ENCODE measurements around the gene CLDN19. TPM values are rescaled to one million over a fixed set of nuclear protein-coding genes. Genes with fewer than 3 reads are reported as not detected.

CLDN19 gene
- total RNA-seq, 1 experiment from 2014 or later: 12.5 TPM

- Histone ChIP-seq H4K20me1 (ENCODE audit: control insufficient read depth, insufficient read depth, insufficient read length) (no peaks in the 10 kb centered on the region), H3K4me1 (ENCODE audit: insufficient read depth, low read length) (no peaks in the 10 kb centered on the region; the same call in 1 of the 2 replicates), H2AFZ (ENCODE audit: low read length) (no peak overlapping the region), H3K23me2 (ENCODE audit: insufficient read length, low read depth, low read length, poor library complexity, severe bottlenecking) (no peaks in the 10 kb centered on the region), H2BK120ac (ENCODE audit: low read depth, low read length, poor library complexity, severe bottlenecking) (no peak overlapping the region), H3K79me2 (ENCODE audit: insufficient read depth, low read length) (no peaks in the 10 kb centered on the region), H3K4ac (ENCODE audit: low read depth, low read length) (no peak overlapping the region), H4K5ac (ENCODE audit: insufficient read length, low read depth, low read length) (no peak overlapping the region), H3K4me2 (ENCODE audit: insufficient read depth, insufficient read length, low read length) (no peak overlapping the region), H3K14ac (ENCODE audit: insufficient read depth, low read length) (no peak overlapping the region), H3K27ac (ENCODE audit: insufficient read length, low read depth, low read length) (no peak overlapping the region), H3K27me3 (ENCODE audit: insufficient read depth, low read length) (no peaks in the 10 kb centered on the region), H3T11ph (ENCODE audit: low read length) (no peak overlapping the region), H2BK20ac (ENCODE audit: low read depth, low read length, poor library complexity, severe bottlenecking) (no peak overlapping the region), H3K18ac (ENCODE audit: insufficient read length, low read depth, low read length) (no peak overlapping the region), H2BK12ac (ENCODE audit: insufficient read length, low read depth, low read length) (no peak overlapping the region), H2BK15ac (ENCODE audit: low read depth, low read length) (no peak overlapping the region), H3K79me1 (ENCODE audit: insufficient read depth, low read depth, low read length, poor library complexity, severe bottlenecking) (no peaks in the 10 kb centered on the region), H4K91ac (ENCODE audit: insufficient read length, low read depth, low read length) (no peak overlapping the region), H3K9me3 (ENCODE audit: control insufficient read depth, low read depth, low read length) (no peaks in the 10 kb centered on the region), H2BK5ac (ENCODE audit: insufficient read length, low read length) (no peak overlapping the region), H3K56ac (ENCODE audit: insufficient read length, low read depth, low read length) (no peak overlapping the region), H2AK5ac (ENCODE audit: insufficient read length, low read length) (no peak overlapping the region), H4K8ac (replicated peaks; ENCODE audit: insufficient read length, low read depth, low read length) (no peak overlapping the region), H3K9ac (ENCODE audit: extremely low read depth, insufficient read length, low read length) (no peak overlapping the region), H3K23ac (ENCODE audit: insufficient read length, low read depth, low read length) (no peak overlapping the region)
- peaks cover 0 to 3% (median 0%) of the 10 kb centered on the region in 3 experiments; a peak in 2 of 7 replicates for H3K36me3 Mint-ChIP-seq (ENCODE audit: insufficient read depth in 1 of 3, low read depth in 3 of 3)
- no peak overlapping the region; a peak in 1 of 5 replicates for H3K4me3 Mint-ChIP-seq
- no peak overlapping the region for H3K27ac Mint-ChIP-seq
- TF ChIP-seq CTCF (conservative IDR thresholded peaks at IDR 0.05): no peak
- H3K27me3 Mint-ChIP-seq (ENCODE audit: low read depth): no peaks in the 10 kb centered on the region; the same call in 1 of the 2 replicates
- no CpG with 5 or more reads among the region's 7 CpGs for WGBS (ENCODE audit: extremely low coverage, insufficient read length, low lambda C conversion rate)
- DNase-seq: no peak
- no peaks in the 10 kb centered on the region for H3K9me3 Mint-ChIP-seq
- peaks cover 16 to 39% of the 10 kb centered on the region in 2 experiments for H3K4me1 Mint-ChIP-seq
These were observed 5.6 kb downstream of the CLDN19 start for GRCh38 chr1:42734201-42735035.

Measured in H9 (cell line).